Fibroblast of lung (primary cell): ENCODE data around the gene RHBDD3. TPM values are rescaled to one million over a fixed set of nuclear protein-coding genes. Genes with fewer than 3 reads are reported as not detected.

Experiments used
- DNase-seq, 2 donors: peaks; one replicate each; pipeline versions ENCODE4 v3.0.0 to v3.0.0-alpha.2; 2010; ENCODE audit warnings: low read depth in 2 of 2
- H2AFZ ChIP-seq: 2 replicates; pipeline ENCODE4 v1.5.1; 2012; ENCODE audit warnings: low read length, control low read depth, inconsistent platforms
- H3K27ac ChIP-seq: 2 replicates; pipeline ENCODE4 v1.5.1; 2011; ENCODE audit warnings: low read length, control low read depth; ENCODE audit not compliant: insufficient read depth
- H3K27me3 ChIP-seq: 2 replicates; pipeline ENCODE4 v1.5.1; 2011; ENCODE audit warnings: mild to moderate bottlenecking, low read length; ENCODE audit not compliant: control insufficient read depth, insufficient read depth
- H3K36me3 ChIP-seq: 2 replicates; pipeline ENCODE4 v1.5.1; 2011; ENCODE audit warnings: low read length; ENCODE audit not compliant: control insufficient read depth, insufficient read depth
- H3K4me1 ChIP-seq: 2 replicates; pipeline ENCODE4 v1.5.1; 2011; ENCODE audit warnings: low read length; ENCODE audit not compliant: control insufficient read depth, insufficient read depth; ENCODE audit errors: extremely low read depth
- H3K4me2 ChIP-seq: 2 replicates; pipeline ENCODE4 v1.5.1; 2011; ENCODE audit warnings: low read length, control low read depth; ENCODE audit not compliant: insufficient read depth; ENCODE audit errors: extremely low read depth
- H3K4me3 ChIP-seq, 4 experiments: fragments of 200-600 bp in 1 of 4; sonication (generic) in 1 of 4; replicated peaks in 1 of 4; 2 replicates each; pipeline ENCODE4 v1.5.1; 2011 to 2016; ENCODE audit warnings: low read length in 4 of 4, low read depth in 3 of 4, mild to moderate bottlenecking in 3 of 4, control low read depth in 2 of 4, inconsistent platforms in 1 of 4, mixed read lengths in 1 of 4; ENCODE audit not compliant: insufficient read depth in 1 of 4; ENCODE audit errors: control extremely low read depth in 1 of 4
- H3K79me2 ChIP-seq: 2 replicates; pipeline ENCODE4 v1.5.1; 2012; ENCODE audit warnings: mild to moderate bottlenecking, low read length, inconsistent platforms; ENCODE audit not compliant: control insufficient read depth, insufficient read depth
- H3K9ac ChIP-seq: 2 replicates; pipeline ENCODE4 v1.5.1; 2011; ENCODE audit warnings: mild to moderate bottlenecking, low read length, control low read depth; ENCODE audit not compliant: insufficient read depth
- H3K9me3 ChIP-seq: 2 replicates; pipeline ENCODE4 v1.5.1; 2012; ENCODE audit warnings: low read depth, low read length; ENCODE audit not compliant: control insufficient read depth, insufficient read depth
- H4K20me1 ChIP-seq: 2 replicates; pipeline ENCODE4 v1.5.1; 2011; ENCODE audit warnings: low read length; ENCODE audit not compliant: control insufficient read depth, insufficient read depth; ENCODE audit errors: extremely low read depth
- CTCF ChIP-seq, 2 donors: IDR thresholded peaks in 1 of 2; conservative IDR thresholded peaks in 1 of 2; 1 replicate in 1 of 2; 2 replicates in 1 of 2; pipeline ENCODE4 v1.5.1; 2011 to 2012; ENCODE audit warnings: low read length in 2 of 2, control low read depth in 1 of 2, inconsistent platforms in 1 of 2, low read depth in 1 of 2, mild to moderate bottlenecking in 1 of 2
- EZH2 ChIP-seq: IDR thresholded peaks from 2 replicates; pipeline ENCODE4 v1.5.1; 2012; ENCODE audit warnings: low read length, control low read depth, mild to moderate bottlenecking; ENCODE audit errors: missing control alignments
- polyA plus RNA-seq, 2 donors: library from polyadenylated mRNA; depleted of rRNA in 1 of 2; stranded (reverse) in 1 of 2; unstranded in 1 of 2; fragments of >200 nt; gene quantifications; 2 replicates each; pipeline ENCODE4 v1.2.1, GENCODE V29; 2011 to 2012; ENCODE audit warnings: missing spikeins in 1 of 2
- total RNA-seq: library from RNA; depleted of rRNA; stranded (reverse); fragments of >200 nt; gene quantifications from 2 replicates; pipeline ENCODE4 v1.2.1, GENCODE V29; 2014

Gene RHBDD3
- total and polyA plus RNA-seq, 2 donors (not counting 1 experiment from before 2014, with no cell fraction given) = 7.2 to 20.6 TPM

- no peak overlapping the region for H3K9ac ChIP-seq
- no peak overlapping the region for H3K4me2 ChIP-seq
- TF ChIP-seq EZH2 (no peak), CTCF (conservative IDR thresholded peaks at IDR 0.05 in 1 of 2, IDR thresholded peaks at IDR 0.05 in 1 of 2; ENCODE audit: low read depth in 1 of 2, low read length in 2 of 2) (no peak)
- DNase-seq = no peak
- no peaks in the 10 kb centered on the region for H4K20me1 ChIP-seq
- H3K79me2 ChIP-seq = no peaks in the 10 kb centered on the region
- no peaks in the 10 kb centered on the region for H3K4me1 ChIP-seq
- H3K36me3 ChIP-seq = no peaks in the 10 kb centered on the region
- no peak overlapping the region for H3K27ac ChIP-seq
- no peak overlapping the region for H2AFZ ChIP-seq
- no peaks in the 10 kb centered on the region for H3K9me3 ChIP-seq
- no peaks in the 10 kb centered on the region for H3K27me3 ChIP-seq
- H3K4me3 ChIP-seq = no peak overlapping the region
These were observed 34.4 kb downstream of the RHBDD3 start for GRCh38 chr22:29233277-29233877.

DNA sequence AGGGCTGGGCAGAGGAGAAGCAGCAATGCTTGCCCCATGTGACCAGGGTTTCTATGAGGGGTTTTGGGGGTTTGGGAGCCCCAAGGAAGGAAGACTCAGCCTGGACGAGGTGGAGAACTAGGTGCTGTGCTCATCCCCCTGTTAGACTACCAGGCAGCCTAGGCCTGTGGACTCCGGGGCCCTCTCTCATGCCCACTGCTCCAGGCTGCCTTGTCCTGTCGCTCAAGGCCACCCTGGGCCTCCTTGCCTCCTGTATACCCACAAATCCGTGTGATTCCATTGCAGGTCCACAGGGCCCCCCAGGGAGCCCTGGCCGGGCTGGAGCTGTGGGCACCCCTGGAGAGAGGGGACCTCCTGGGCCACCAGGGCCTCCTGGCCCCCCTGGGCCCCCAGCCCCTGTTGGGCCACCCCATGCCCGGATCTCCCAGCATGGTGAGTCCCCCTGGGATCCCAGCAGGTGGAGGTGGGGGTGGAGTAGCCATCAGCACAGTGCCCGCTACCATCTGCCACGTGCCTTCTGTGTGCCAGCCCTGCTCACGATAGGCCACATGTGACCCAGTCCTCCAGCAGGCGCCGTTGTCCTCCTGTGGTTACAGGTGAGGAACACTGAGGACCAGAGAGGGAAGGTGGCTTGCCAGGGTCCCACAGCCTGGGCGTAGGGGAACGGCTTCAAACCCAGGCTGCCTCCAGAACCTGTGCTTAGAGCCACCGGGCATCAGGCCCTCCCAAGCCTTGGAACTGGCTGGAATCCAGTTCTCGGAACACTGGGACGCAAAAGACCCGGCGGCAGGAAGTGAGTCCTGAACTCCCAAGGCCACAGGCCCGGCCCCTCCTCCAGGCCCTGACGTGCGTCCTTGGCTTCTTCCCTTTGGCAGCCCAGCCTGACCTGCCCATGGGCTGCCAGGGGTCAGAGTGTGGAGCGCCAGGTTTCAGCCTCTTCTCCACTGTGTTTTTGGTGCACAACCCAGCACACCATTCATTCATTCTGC is 35.5 kb downstream of the RHBDD3 start:
- H3K4me2 ChIP-seq = no peak overlapping the region
- no peak overlapping the region for H3K27ac ChIP-seq
- H2AFZ ChIP-seq = no peak overlapping the region
- DNase-seq = peak in 1 of 2 donors; percentile 21
- TF ChIP-seq EZH2 = no peak
- TF ChIP-seq CTCF (conservative IDR thresholded peaks at IDR 0.05 in 1 of 2, IDR thresholded peaks at IDR 0.05 in 1 of 2; ENCODE audit: low read depth in 1 of 2, low read length in 2 of 2) = no peak
- no peaks in the 10 kb centered on the region for H3K4me1 ChIP-seq
- H3K9me3 ChIP-seq = no peaks in the 10 kb centered on the region
- H3K79me2 ChIP-seq = no peaks in the 10 kb centered on the region
- H3K9ac ChIP-seq = no peak overlapping the region
- H3K27me3 ChIP-seq = no peaks in the 10 kb centered on the region
- H4K20me1 ChIP-seq = no peaks in the 10 kb centered on the region
- H3K4me3 ChIP-seq = no peak overlapping the region
- H3K36me3 ChIP-seq = no peaks in the 10 kb centered on the region
